Tibial nerve (tissue), 4 donors: ENCODE data around the gene GLI1. TPM values are rescaled to one million over a fixed set of nuclear protein-coding genes. Genes with fewer than 3 reads are reported as not detected.

Experiments used
- DNase-seq, 2 donors: peaks; one replicate each; pipeline ENCODE4 v3.0.0-alpha.2; 2019; ENCODE audit warnings: low spot score in 2 of 2
- H3K27ac ChIP-seq, 4 donors: fragments of 200-600 bp; sonication (generic) in 3 of 4; one replicate each; pipeline ENCODE4 v1.5.1; 2017 to 2019; ENCODE audit warnings: mild to moderate bottlenecking in 1 of 4
- H3K27me3 ChIP-seq, 2 donors: fragments of 200-600 bp; sonication (generic) in 1 of 2; one replicate each; pipeline versions ENCODE4 v1.5.1 to v1.6.0; 2017 to 2019
- H3K36me3 ChIP-seq, 3 donors: fragments of 200-600 bp; sonication (generic); one replicate each; pipeline ENCODE4 v1.5.1; 2018 to 2019
- H3K4me1 ChIP-seq, 4 donors: fragments of 200-600 bp; sonication (generic) in 3 of 4; one replicate each; pipeline ENCODE4 v1.5.1; 2017 to 2019
- H3K4me3 ChIP-seq, 4 donors: fragments of 200-600 bp; sonication (generic) in 3 of 4; one replicate each; pipeline ENCODE4 v1.5.1; 2017 to 2019; ENCODE audit warnings: mild to moderate bottlenecking in 1 of 4, moderate library complexity in 1 of 4
- H3K9me3 ChIP-seq, 4 donors: fragments of 200-600 bp; sonication (generic) in 3 of 4; one replicate each; pipeline ENCODE4 v1.5.1; 2017 to 2019
- EP300 ChIP-seq, 2 donors: sonication (generic); formaldehyde crosslinking; IDR thresholded peaks; one replicate each; pipeline ENCODE4 v1.6.1; 2017; ENCODE audit warnings: antibody characterized with exemption in 2 of 2, mild to moderate bottlenecking in 1 of 2
- POLR2A ChIP-seq, 2 donors: fragments of 450-650 bp; IDR thresholded peaks; one replicate each; pipeline ENCODE4 v1.6.1; 2017; ENCODE audit warnings: antibody characterized with exemption in 2 of 2, mild to moderate bottlenecking in 2 of 2, moderate library complexity in 2 of 2
- WGBS, 2 donors: methylation state at CpG; one replicate each; pipeline ENCODE4 v1.1.5; 2018; 5-methylcytosine and 5-hydroxymethylcytosine counted together
- total RNA-seq, 4 donors: library from RNA; depleted of rRNA; stranded (reverse); fragments of >200 nt; gene quantifications; one replicate each; pipeline ENCODE4 v1.1.0, GENCODE V29; 2016
- TF ChIP-seq, protein P1 (sequence below), 5 experiments: fragments of 200-600 bp in 3 of 5; fragments of 450-650 bp in 2 of 5; sonication (generic) in 3 of 5; IDR thresholded peaks; one replicate each; pipeline ENCODE4 v1.5.1; 2016 to 2019; ENCODE audit warnings: antibody characterized with exemption in 5 of 5, mild to moderate bottlenecking in 3 of 5, moderate library complexity in 2 of 5

The GLI1 gene
- total RNA-seq, 4 donors from 2014 or later, result 16.2 to 61.0 (median 38.7) TPM

DNA sequence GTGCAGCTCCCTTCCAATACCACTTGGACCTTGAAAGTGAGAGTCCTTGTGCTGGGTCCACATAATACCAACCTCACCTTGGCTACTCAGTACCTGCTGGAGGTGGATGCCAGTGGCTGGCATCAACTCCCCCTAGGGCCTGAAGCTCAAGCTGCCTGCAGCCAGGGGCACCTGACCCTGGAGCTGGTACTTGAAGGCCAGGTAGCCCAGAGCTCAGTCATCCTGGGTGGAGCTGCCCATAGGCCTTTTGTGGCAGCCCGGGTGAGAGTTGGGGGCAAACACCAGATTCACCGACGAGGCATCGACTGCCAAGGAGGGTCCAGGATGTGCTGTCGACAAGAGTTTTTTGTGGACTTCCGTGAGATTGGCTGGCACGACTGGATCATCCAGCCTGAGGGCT, 10.2 kb upstream of the GLI1 start:
- Histone ChIP-seq H3K27ac (no peak overlapping the region), H3K27me3 (no peaks in the 10 kb centered on the region), H3K4me3 (no peak overlapping the region), H3K36me3 (no peaks in the 10 kb centered on the region), H3K4me1 (no peaks in the 10 kb centered on the region), H3K9me3 (no peaks in the 10 kb centered on the region)
- TF ChIP-seq EP300 (IDR thresholded peaks at IDR 0.05) (no peak), POLR2A (IDR thresholded peaks at IDR 0.05) (no peak)
- TF ChIP-seq, protein P1, sequence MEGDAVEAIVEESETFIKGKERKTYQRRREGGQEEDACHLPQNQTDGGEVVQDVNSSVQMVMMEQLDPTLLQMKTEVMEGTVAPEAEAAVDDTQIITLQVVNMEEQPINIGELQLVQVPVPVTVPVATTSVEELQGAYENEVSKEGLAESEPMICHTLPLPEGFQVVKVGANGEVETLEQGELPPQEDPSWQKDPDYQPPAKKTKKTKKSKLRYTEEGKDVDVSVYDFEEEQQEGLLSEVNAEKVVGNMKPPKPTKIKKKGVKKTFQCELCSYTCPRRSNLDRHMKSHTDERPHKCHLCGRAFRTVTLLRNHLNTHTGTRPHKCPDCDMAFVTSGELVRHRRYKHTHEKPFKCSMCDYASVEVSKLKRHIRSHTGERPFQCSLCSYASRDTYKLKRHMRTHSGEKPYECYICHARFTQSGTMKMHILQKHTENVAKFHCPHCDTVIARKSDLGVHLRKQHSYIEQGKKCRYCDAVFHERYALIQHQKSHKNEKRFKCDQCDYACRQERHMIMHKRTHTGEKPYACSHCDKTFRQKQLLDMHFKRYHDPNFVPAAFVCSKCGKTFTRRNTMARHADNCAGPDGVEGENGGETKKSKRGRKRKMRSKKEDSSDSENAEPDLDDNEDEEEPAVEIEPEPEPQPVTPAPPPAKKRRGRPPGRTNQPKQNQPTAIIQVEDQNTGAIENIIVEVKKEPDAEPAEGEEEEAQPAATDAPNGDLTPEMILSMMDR (IDR thresholded peaks at IDR 0.05), result no peak
- DNase-seq, result no peak
- 93% methylated on average over 2 to 5 of the region's 7 CpGs for WGBS, 2 donors

DNA sequence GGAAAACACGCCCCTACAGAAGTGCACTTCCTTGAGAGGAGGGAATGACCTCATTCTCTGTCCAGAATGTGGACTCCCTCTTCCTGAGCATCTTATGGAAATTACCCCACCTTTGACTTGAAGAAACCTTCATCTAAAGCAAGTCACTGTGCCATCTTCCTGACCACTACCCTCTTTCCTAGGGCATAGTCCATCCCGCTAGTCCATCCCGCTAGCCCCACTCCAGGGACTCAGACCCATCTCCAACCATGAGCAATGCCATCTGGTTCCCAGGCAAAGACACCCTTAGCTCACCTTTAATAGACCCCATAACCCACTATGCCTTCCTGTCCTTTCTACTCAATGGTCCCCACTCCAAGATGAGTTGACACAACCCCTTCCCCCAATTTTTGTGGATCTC, 9.5 kb upstream of the GLI1 start:
- H3K27ac ChIP-seq, result no peak overlapping the region
- no peaks in the 10 kb centered on the region for H3K9me3 ChIP-seq
- TF ChIP-seq, protein P1 (IDR thresholded peaks at IDR 0.05), result no peak
- TF ChIP-seq POLR2A (IDR thresholded peaks at IDR 0.05) (no peak), EP300 (IDR thresholded peaks at IDR 0.05) (no peak)
- H3K36me3 ChIP-seq, result no peaks in the 10 kb centered on the region
- no peak for DNase-seq
- H3K4me1 ChIP-seq, result no peaks in the 10 kb centered on the region
- WGBS, 2 donors, result 86 to 90% methylated on average over 3 of the region's 3 CpGs
- peaks cover 0 to 1% of the 10 kb centered on the region in 2 donors for H3K27me3 ChIP-seq
- H3K4me3 ChIP-seq, result no peak overlapping the region

DNA sequence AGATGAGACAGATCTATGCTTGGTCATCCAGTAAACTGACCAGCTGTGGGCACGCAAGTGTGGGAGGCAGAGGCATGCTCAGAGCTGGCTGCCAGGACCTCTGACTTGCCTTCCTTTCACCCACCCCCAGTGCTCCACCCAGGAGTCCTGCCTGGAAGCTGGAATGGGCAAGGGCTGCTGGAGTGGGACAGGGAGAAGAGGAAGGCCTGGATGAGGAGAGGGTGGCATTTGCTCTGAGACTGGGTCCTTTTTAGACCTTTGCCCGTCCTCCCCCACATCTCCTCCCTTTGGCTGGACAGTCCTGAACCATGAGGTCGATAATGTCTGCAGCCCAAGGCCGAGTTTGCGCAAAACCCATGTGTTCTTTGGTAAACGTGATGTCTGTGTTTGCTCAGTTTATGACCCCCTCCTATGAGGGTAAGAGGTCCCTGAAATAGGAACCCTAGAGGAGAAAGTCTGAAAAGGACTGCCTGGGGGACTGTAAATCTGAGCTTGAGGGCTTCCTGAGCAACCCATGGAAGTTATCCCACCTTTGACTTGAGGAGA, 8.3 kb upstream of the GLI1 start:
- TF ChIP-seq, protein P1 (IDR thresholded peaks at IDR 0.05), result no peak
- TF ChIP-seq POLR2A (IDR thresholded peaks at IDR 0.05), result no peak
- TF ChIP-seq EP300 (IDR thresholded peaks at IDR 0.05), result no peak
- Histone ChIP-seq H3K27ac (no peak overlapping the region), H3K27me3 (peaks cover 0 to 6% of the 10 kb centered on the region in 2 donors), H3K9me3 (no peaks in the 10 kb centered on the region), H3K4me3 (no peak overlapping the region), H3K4me1 (peaks cover 0 to 9% (median 2%) of the 10 kb centered on the region in 4 donors), H3K36me3 (no peaks in the 10 kb centered on the region)
- WGBS, 2 donors, result 65 to 67% methylated on average over 6 of the region's 6 CpGs
- DNase-seq, result no peak

DNA sequence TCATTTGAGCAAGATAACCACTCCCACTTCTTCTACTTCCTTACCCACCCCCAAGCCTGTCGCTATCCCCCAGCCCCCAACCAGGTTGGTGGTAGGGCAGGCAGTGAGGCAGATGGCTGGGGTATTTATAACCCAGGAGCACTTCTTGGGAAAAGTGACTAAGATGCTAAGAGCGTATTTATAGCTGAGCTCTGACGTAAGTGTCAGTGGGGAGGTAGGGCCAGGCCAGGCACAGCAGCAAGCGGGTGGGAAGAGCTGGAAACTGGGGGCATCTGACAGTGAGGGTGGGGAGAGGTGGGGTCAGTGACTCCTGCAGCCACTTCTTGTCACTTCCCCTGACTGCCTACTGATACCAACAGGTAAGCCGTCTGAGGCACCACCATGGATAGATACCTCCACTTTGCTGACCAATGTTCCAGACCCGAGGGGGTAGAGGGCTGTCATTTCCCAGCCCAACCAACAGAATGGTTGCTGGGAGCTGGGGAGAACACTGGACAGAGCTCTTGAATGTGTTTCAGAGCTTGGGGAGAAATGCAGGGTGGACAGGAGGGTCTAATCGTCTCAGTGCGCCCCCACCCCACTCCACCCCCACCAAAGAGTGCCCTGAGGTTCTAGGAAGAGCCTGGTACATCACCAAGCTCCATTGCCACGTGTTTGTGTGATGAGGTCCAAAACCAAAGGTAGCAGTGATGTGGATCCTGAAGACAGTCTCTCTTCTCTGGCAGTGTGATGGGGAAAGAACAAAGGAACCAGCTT, 7.2 kb upstream of the GLI1 start:
- Histone ChIP-seq H3K27ac (peak overlapping the region in 2 of 4 donors; percentile 36 to 38), H3K4me3 (no peak overlapping the region), H3K36me3 (no peaks in the 10 kb centered on the region), H3K4me1 (peaks cover 0 to 9% (median 2%) of the 10 kb centered on the region in 4 donors), H3K27me3 (peaks cover 0 to 6% of the 10 kb centered on the region in 2 donors), H3K9me3 (no peaks in the 10 kb centered on the region)
- no peak for DNase-seq
- 20 to 24% methylated on average over 9 of the region's 9 CpGs for WGBS, 2 donors
- no peak for TF ChIP-seq EP300 (IDR thresholded peaks at IDR 0.05)
- TF ChIP-seq, protein P1 (IDR thresholded peaks at IDR 0.05), result no peak
- no peak for TF ChIP-seq POLR2A (IDR thresholded peaks at IDR 0.05)

DNA sequence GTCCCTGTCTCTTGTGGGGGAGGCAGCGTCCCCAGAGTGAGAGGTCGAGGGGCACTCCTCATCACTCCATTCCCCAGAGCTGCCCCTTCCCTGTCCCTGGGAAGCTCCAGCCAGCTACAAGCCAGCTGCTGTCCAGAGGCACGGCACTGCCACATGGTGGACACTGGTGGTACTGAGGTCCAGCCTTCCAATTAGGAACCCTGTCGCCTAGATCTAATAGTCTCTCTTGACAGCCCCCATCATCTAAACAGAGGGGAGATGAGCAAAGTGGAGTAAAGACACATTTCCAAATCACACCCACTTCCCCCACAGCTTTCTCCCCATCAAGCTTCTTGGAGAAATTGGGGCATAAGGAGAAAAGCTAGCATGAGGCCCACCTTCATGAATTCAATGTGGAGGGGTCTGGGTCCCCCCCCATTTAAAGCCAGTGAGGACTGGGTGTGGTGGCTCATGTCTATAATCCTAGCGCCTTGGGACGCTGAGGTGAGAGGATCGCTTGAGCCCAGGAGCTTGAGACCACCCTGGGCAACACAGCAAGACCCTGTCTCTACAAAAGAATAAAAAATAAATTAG, 6.6 kb upstream of the GLI1 start:
- H3K27ac ChIP-seq, result peak overlapping the region in 1 of 4 donors; percentile 38
- H3K4me1 ChIP-seq, result peaks cover 0 to 9% (median 2%) of the 10 kb centered on the region in 4 donors
- DNase-seq, result peak; percentile 68 to 88
- H3K36me3 ChIP-seq, result no peaks in the 10 kb centered on the region
- peaks cover 0 to 6% of the 10 kb centered on the region in 2 donors for H3K27me3 ChIP-seq
- no peak overlapping the region for H3K4me3 ChIP-seq
- H3K9me3 ChIP-seq, result no peaks in the 10 kb centered on the region
- TF ChIP-seq POLR2A (IDR thresholded peaks at IDR 0.05), result no peak
- TF ChIP-seq, protein P1 (IDR thresholded peaks at IDR 0.05), result peak; percentile 86 to 93 (median 89)
- whole genome bisulfite sequencing, 2 donors, result 22 to 27% methylated on average over 7 of the region's 7 CpGs
